Activated naive CD4-positive, alpha-beta T cell treated with anti-CD3 and anti-CD28 coated beads, Interleukin-2, amount 10 ng/mL, durations not matched to agents 7 days and 5 days (primary cell): ENCODE measurements around the gene DPY30.
"Not testable (repeated sequence)": the region's sequence is repeated elsewhere in the genome, so short reads cannot be mapped to it uniquely, and the experiment has no call there.

Source experiments
- CTCF ChIA-PET: fragments of 350-600 bp; sonication (Branson Sonifier 250); formaldehyde crosslinking; loops from one replicate; lab custom pipeline; 2021; ENCODE audit warnings: antibody characterized with exemption; lab: Charles Lee
- DNase-seq: peaks from one replicate; pipeline ENCODE4 v3.0.0-alpha.2; 2020
- H3K27ac Mint-ChIP-seq: one replicate; pipeline ENCODE4 v1.8.0; 2021; ENCODE audit warnings: mild to moderate bottlenecking, moderate library complexity, mixed read lengths
- H3K27me3 Mint-ChIP-seq: one replicate; pipeline ENCODE4 v1.8.0; 2021; ENCODE audit warnings: mild to moderate bottlenecking, mixed read lengths
- H3K36me3 Mint-ChIP-seq: one replicate; pipeline ENCODE4 v1.8.0; 2021; ENCODE audit warnings: mixed read lengths
- H3K4me1 Mint-ChIP-seq: one replicate; pipeline ENCODE4 v1.8.0; 2021; ENCODE audit warnings: mixed read lengths
- H3K4me3 Mint-ChIP-seq: one replicate; pipeline ENCODE4 v1.8.0; 2021; ENCODE audit warnings: mild to moderate bottlenecking, moderate library complexity, mixed read lengths
- H3K9me3 Mint-ChIP-seq: one replicate; pipeline ENCODE4 v1.8.0; 2021; ENCODE audit warnings: mixed read lengths

DPY30 gene

DNA sequence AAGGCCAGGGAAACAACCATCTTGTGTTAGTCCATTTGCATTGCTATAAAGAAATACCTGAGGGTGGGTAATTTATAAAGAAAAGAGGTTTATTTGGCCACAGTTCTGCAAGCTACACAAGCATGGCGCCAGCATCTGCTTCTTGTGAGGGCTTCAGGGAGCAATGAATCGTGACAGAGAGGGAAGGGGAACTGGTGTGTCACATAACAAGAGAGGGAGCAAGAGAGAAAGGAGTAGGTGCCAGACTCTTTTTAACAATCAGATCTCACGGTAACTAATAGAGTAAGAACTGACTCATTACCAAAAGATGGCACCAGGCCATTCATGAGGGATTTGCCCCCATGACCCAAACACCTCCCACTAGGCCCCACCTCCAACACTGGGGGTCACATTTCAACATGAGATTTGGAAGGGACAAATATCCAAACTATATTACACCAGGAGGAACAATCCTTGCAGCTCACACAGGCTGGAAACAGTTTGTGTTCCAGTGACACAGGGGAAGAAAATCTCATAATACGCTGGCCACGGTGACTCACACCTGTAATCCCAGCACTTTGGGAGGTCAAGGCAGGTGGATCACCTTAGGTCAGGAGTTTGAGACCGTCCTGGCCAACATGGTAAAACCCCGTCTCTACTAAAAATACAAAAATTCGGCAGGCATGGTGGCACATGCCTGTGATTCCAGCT, 5.3 kb downstream of the DPY30 start:
- H3K27me3 Mint-ChIP-seq, CTCF ChIA-PET, H3K4me3 Mint-ChIP-seq, H3K27ac Mint-ChIP-seq, H3K9me3 Mint-ChIP-seq, DNase-seq: not testable (repeated sequence)
- H3K36me3 Mint-ChIP-seq, result peaks cover 21% of the 10 kb centered on the region
- H3K4me1 Mint-ChIP-seq, result peaks cover 19% of the 10 kb centered on the region

- DNase-seq, H3K9me3 Mint-ChIP-seq, H3K4me3 Mint-ChIP-seq, CTCF ChIA-PET, H3K27ac Mint-ChIP-seq, H3K27me3 Mint-ChIP-seq, H3K4me1 Mint-ChIP-seq: not testable (repeated sequence)
- H3K36me3 Mint-ChIP-seq, result peaks cover 19% of the 10 kb centered on the region
These were observed 20.7 kb downstream of the DPY30 start for GRCh38 chr2:32018789-32019482.

GRCh38 chr2:32012872-32013271, 26.7 kb downstream of the DPY30 start:
- H3K36me3 Mint-ChIP-seq, result peaks cover 11% of the 10 kb centered on the region
- no peak overlapping the region for H3K4me3 Mint-ChIP-seq
- CTCF ChIA-PET, result interaction anchor here (0.7 kb wide), 1 partner anchor 13 kb away, joined by 3 read pairs; no protein-coding TSS in a partner anchor
- H3K4me1 Mint-ChIP-seq, result peaks cover 29% of the 10 kb centered on the region
- no peaks in the 10 kb centered on the region for H3K27me3 Mint-ChIP-seq
- no peak overlapping the region for H3K27ac Mint-ChIP-seq
- H3K9me3 Mint-ChIP-seq, result no peaks in the 10 kb centered on the region
- DNase-seq, result no peak

- CTCF ChIA-PET, result interaction anchor here (0.5 kb wide), 1 partner anchor 763 kb away, joined by 3 read pairs; no protein-coding TSS in a partner anchor
These were observed 28.1 kb downstream of the DPY30 start for GRCh38 chr2:32011485-32011960.

DNA sequence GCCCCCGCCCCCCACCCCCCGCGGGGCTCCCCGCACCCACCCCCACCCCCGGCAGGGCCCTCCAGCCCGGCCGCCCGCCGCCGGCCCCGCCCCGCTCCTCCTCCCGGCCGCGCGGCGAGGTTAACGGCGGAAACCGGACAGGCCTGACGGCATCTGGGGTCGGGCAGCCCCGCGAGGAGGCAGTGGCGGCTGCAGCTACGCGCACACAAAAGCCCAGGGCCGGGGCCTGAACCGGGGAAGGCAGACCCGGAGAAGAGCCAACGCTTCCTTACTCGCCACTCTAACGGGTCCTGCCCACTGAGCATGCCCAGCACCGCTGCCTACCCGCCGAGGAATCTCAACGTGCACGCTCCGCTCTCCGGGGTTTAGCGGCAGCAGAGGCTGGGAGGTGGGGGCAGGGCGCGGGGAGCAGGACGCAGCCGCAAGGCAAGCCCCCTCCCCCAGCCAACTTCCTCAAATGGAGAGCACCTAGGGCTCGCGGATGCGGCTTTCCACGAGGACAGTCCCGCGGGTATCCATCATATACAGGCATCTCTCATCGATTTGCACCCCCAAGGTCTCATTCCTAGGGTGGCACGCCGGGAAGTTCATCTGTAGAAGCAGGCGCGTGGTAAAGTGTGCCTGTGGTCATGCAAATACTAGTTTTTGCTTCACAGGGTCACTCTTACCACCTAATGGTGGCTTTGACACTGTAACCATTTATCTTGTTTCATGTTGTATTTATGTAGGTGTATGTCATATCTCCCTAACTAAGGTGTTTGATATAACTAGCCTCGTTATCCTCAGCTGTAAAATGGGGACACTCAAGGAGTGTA, 28.7 kb downstream of the DPY30 start, which contains the start of gene MEMO1:
Gene MEMO1, minus strand, starts transcription at position 339 of the 815 bp plus-strand sequence. CDS start 761 bp downstream, outside the sequence.
- Mint-ChIP-seq H3K4me3 (peak within 1 kb of the TSS; percentile 85), H3K27ac (peak within 1 kb of the TSS; percentile 96), H3K4me1 (peaks cover 41% of the 10 kb centered on the region), H3K36me3 (peaks cover 6% of the 10 kb centered on the region), H3K27me3 (no peaks in the 10 kb centered on the region), H3K9me3 (no peaks in the 10 kb centered on the region)
- CTCF ChIA-PET, result interaction anchor here (0.5 kb wide), 1 partner anchor 764 kb away, joined by 3 read pairs; no protein-coding TSS in a partner anchor
- peak; percentile 95 for DNase-seq

More at GRCh38 chr2:32011485-32011960, 28.1 kb downstream of the DPY30 start:
- Mint-ChIP-seq H3K9me3 (no peaks in the 10 kb centered on the region), H3K4me1 (peaks cover 38% of the 10 kb centered on the region), H3K27me3 (no peaks in the 10 kb centered on the region), H3K36me3 (peaks cover 9% of the 10 kb centered on the region), H3K27ac (peak overlapping the region; percentile 96), H3K4me3 (peak overlapping the region; percentile 85)
- no peak for DNase-seq

GRCh38 chr2:32010280-32010669, 29.3 kb downstream of the DPY30 start:
- peaks cover 11% of the 10 kb centered on the region for H3K36me3 Mint-ChIP-seq
- H3K9me3 Mint-ChIP-seq, H3K27me3 Mint-ChIP-seq, CTCF ChIA-PET: not testable (repeated sequence)
- peaks cover 47% of the 10 kb centered on the region for H3K4me1 Mint-ChIP-seq
- DNase-seq, result peak; percentile 79
- peak overlapping the region; percentile 79 for H3K27ac Mint-ChIP-seq
- H3K4me3 Mint-ChIP-seq, result peak overlapping the region; percentile 61

DNA sequence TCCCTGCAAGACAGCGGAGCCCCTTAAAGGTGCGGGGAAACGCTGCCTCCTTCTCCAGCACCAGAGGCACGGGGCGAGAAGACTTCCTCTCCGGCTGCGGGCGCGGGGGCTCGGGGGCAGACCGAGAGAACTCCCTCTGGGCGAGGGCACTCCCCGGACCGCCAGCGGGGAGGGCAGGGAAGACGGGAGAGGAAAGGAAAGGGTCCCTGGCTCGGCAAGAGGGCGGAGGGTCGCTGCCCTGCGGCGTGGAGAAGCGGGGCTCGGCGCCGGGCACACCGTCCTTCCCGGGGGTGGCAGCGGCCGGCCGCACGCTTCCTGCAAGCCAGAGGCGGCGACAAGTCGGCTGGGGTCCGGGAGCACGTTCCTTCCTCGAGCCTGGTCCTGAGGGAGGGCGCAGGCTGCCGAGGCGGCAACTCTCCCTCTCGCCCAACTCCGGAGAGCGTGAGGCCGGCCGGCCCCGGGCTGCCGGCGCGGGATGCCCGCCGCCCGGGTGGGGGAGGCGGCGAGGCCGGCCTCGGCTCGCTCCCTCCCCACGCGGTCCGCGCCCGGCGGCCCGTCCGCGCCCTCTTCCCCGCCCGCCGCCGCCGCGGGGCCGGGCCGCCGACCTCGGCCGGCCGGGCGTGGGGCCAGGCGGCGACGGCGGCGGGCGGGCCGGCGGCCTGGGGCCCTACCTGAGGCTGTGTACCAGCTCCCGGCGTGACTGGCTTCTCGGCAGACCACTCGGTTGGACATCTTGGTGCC, 29.9 kb downstream of the DPY30 start:
- H3K4me1 Mint-ChIP-seq, result peaks cover 52% of the 10 kb centered on the region
- peak overlapping the region; percentile 94 for H3K4me3 Mint-ChIP-seq
- peak overlapping the region; percentile 90 for H3K27ac Mint-ChIP-seq
- no peaks in the 10 kb centered on the region for H3K9me3 Mint-ChIP-seq
- H3K27me3 Mint-ChIP-seq, result no peaks in the 10 kb centered on the region
- CTCF ChIA-PET, result no interaction called here
- DNase-seq, result peak; percentile 61
- H3K36me3 Mint-ChIP-seq, result peaks cover 14% of the 10 kb centered on the region

DNA sequence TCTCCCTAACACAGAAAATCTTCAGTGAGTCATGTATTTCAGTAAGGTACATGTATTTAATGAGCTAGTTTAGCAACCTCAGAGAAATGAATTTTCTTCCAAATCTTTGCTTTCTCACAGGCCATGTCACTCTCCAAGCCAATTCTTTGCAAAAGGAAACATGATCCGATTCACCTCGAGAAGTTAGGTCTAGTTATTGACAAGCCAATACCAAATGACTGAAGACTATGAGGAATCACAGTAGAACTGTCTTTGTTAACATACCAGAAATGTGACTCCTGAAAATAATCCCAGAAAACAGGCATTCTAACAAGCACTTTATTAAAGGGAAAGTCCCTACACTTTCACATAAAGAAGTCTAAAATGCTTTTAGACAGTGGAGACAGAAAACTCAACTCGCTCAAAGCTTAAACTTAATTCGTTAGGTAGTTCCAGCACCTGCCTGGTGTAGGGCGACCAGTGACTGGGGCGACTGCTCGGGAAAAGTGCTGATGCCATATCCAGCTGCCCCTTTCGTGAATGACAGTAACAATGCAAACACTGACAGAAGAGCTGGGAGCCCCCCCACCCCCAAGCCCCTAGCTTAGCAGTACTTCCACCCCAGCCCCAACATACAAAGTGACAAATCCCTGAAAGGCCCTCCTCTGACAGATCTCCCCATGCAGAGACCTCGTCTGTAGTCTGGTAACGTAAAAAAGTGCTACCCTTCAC, 30.6 kb downstream of the DPY30 start:
- peaks cover 13% of the 10 kb centered on the region for H3K36me3 Mint-ChIP-seq
- peak overlapping the region; percentile 94 for H3K4me3 Mint-ChIP-seq
- CTCF ChIA-PET, result interaction anchor here (0.7 to 1.1 kb wide), 5 partner anchors 19 to 172 kb away, joined by 3 to 5 read pairs (median 3); partner anchors contain the start of genes DPY30 and SLC30A6
- H3K9me3 Mint-ChIP-seq, result no peaks in the 10 kb centered on the region
- peak; percentile 30 for DNase-seq
- H3K27me3 Mint-ChIP-seq, result no peaks in the 10 kb centered on the region
- H3K4me1 Mint-ChIP-seq, result peaks cover 56% of the 10 kb centered on the region
- H3K27ac Mint-ChIP-seq, result peak overlapping the region; percentile 90

- Mint-ChIP-seq H3K9me3 (no peaks in the 10 kb centered on the region), H3K27me3 (no peaks in the 10 kb centered on the region), H3K36me3 (peaks cover 13% of the 10 kb centered on the region), H3K4me3 (no peak overlapping the region), H3K4me1 (peaks cover 55% of the 10 kb centered on the region), H3K27ac (no peak overlapping the region)
- no peak for DNase-seq
- CTCF ChIA-PET, result no interaction called here
These were observed 32.5 kb downstream of the DPY30 start for GRCh38 chr2:32007121-32007391.

DNA sequence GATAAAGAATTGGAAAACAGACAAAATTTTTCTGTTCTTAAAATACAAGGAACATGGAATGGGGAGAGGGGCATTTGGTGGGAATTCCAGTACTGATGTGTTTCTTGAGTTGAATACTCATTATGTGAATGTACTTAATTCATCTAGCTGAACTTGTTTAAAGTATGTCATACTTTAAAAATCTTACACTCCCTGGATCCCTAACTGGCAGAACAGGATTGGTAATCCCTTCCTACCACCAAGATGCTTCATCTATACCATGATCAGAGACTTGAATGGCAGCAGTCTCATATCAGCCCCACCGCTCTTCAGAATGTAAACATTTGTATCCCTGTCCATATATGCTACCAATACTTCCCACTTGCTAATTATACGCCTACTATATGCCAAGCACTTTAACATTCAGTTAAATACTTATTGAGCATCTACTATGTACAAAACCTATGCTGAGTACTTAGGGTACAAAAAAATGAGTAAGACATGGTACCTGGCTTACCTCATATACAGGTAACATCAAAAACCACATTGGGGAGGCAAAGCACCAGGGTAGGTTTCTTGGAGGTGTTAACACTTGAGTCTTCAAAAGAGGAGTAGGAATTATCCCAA, 34.1 kb downstream of the DPY30 start:
- Mint-ChIP-seq H3K4me3 (no peak overlapping the region), H3K36me3 (peaks cover 15% of the 10 kb centered on the region), H3K27me3 (no peaks in the 10 kb centered on the region), H3K4me1 (peaks cover 48% of the 10 kb centered on the region), H3K9me3 (no peaks in the 10 kb centered on the region), H3K27ac (no peak overlapping the region)
- DNase-seq, result no peak
- CTCF ChIA-PET, result no interaction called here

- H3K4me1 Mint-ChIP-seq, result peaks cover 52% of the 10 kb centered on the region
- no peak overlapping the region for H3K27ac Mint-ChIP-seq
- no peak overlapping the region for H3K4me3 Mint-ChIP-seq
- no peak for DNase-seq
- no peaks in the 10 kb centered on the region for H3K27me3 Mint-ChIP-seq
- peaks cover 18% of the 10 kb centered on the region for H3K36me3 Mint-ChIP-seq
- CTCF ChIA-PET, result no interaction called here
- no peaks in the 10 kb centered on the region for H3K9me3 Mint-ChIP-seq
These were observed 35.8 kb downstream of the DPY30 start for GRCh38 chr2:32003791-32004190.

DNA sequence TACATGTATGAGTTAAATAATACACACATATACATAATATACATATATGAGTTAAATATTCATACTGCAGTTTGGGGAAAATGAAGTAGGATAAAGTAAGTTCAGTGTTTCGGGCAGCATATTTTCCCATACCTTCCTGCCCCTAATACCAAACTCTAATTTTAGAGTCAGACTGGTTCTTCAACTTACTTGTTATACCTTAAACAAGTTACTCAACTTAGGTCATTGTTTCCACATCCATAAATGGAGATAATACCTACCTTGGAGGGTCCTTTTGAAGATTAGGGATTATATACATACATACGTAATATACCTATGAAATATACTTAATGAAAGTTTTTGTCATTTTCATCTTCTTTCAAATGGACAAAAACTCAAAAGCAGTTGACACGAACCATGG, 37.2 kb downstream of the DPY30 start:
- Mint-ChIP-seq H3K4me1 (peaks cover 50% of the 10 kb centered on the region), H3K9me3 (no peaks in the 10 kb centered on the region), H3K36me3 (peaks cover 21% of the 10 kb centered on the region), H3K27ac (no peak overlapping the region), H3K27me3 (no peaks in the 10 kb centered on the region), H3K4me3 (no peak overlapping the region)
- DNase-seq, result no peak
- CTCF ChIA-PET, result no interaction called here

DNA sequence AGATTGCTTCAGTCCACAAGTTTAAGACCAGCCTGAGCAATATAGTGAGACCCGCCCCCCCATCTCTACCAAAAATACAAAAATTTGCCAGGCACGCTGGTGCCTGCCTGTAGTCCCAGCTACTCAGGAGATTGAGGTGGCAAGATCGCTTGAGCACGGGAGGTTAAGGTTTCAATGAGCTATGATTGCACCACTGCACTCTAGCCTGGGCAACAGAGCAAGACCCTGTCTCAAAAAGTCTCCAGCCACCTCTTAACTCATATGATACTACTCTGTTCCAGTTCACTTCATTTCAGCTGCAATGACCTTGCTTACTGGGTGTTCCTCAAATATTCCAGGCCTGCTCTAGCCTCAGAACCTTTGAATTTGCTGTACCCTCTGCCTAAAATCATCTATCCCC, 40.2 kb downstream of the DPY30 start:
- Mint-ChIP-seq H3K9me3 (no peaks in the 10 kb centered on the region), H3K27me3 (no peaks in the 10 kb centered on the region), H3K4me1 (peaks cover 41% of the 10 kb centered on the region), H3K36me3 (peaks cover 10% of the 10 kb centered on the region), H3K4me3 (no peak overlapping the region), H3K27ac (no peak overlapping the region)
- CTCF ChIA-PET, result no interaction called here
- DNase-seq, result no peak
